GM18870 (cell line): ENCODE measurements around the gene CACUL1.
"Not testable (repeated sequence)": the region's sequence is repeated elsewhere in the genome, so short reads cannot be mapped to it uniquely, and the experiment has no call there.

Experiments
- ATAC-seq: cut with Tn5 transposase; IDR thresholded peaks from one replicate; pipeline ENCODE4 v1.9.1; 2021; ENCODE audit warnings: moderate library complexity; ENCODE audit not compliant: unreplicated experiment

The CACUL1 gene

GRCh38 chr10:118769898-118770600 is 15.3 kb upstream of the CACUL1 start:
- ATAC-seq, result no peak

DNA sequence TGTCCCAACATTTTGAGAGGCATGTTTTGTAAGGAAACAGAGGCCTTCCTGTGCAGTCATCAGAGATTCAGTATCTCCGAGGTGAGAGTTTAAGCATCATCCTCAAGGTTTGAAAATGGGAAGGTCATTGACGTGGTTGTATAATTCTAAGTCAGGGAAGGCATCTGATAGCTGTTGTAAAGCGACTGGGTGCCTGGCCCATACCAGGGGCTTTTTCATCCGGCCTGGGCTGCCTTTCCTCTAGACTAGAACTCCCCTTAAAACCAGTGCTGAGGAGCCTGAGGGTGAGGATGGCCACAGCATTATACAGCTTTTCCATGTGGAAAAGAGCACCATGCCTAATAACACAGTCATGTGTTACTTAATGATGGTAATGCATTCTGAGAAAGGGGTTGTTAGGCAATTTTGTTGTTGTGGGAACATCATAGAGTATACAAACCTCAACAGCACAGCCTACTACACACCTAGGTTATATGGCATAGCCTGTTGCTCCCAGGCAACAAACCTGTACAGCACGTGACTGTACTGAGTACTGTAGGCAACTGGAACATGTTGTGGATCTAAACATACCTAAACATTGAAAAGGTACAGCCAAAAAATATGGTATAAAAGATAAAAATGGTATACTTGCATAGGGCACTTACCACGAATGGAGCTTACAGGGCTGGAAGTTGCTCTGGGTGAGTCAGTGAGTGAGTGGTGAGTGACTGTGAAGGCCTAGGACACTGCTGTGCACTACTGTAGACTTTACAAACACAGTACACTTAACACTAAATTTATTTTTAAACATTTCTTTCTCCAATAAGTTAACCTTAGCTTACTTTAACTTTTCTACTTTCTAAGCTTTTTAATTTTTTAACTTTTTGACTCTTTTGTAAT is 13.5 kb upstream of the CACUL1 start:
- ATAC-seq, result no peak

- ATAC-seq, result no peak
These were observed 12.7 kb upstream of the CACUL1 start for GRCh38 chr10:118767297-118768040.

GRCh38 chr10:118764195-118764594 is 9.4 kb upstream of the CACUL1 start:
- ATAC-seq, result no peak

DNA sequence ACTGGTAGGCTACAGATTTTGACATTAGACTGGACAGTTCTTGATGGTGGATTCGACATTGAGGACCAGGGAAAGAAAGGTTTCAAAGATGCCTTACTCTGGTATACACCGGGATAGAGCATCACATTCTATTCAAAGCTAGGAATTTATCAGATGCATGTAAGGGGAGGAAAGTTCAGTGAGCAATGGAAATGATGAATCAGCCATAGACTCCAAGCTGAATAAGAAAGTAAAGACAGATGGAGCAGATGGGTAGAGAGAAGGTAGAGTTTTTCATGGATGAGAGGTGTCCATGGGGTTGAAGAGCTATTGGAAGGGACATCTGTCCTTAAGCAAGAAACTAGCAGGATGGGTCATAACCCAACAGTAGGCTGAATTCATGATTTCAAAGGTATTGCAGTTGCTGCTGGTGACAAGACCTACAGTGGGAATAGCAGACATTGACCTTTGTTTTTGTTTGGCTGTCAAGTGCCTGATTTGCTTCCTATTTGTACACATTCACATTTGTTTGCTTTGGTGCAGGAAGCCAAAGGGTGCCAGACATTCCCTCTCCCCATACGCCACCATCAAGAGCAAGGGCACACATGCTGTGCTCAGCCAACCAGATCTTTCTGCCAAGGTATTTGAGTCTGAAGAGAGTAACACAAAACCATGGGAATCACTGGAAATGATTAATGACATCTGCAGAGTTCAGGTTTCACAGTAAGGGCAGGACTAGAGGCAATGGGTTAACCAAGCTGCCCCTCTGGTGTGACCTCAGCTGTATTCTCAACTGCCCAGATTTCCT is 8.6 kb upstream of the CACUL1 start:
- no peak for ATAC-seq

GRCh38 chr10:118760265-118760664 is 5.5 kb upstream of the CACUL1 start:
- ATAC-seq, result no peak

DNA sequence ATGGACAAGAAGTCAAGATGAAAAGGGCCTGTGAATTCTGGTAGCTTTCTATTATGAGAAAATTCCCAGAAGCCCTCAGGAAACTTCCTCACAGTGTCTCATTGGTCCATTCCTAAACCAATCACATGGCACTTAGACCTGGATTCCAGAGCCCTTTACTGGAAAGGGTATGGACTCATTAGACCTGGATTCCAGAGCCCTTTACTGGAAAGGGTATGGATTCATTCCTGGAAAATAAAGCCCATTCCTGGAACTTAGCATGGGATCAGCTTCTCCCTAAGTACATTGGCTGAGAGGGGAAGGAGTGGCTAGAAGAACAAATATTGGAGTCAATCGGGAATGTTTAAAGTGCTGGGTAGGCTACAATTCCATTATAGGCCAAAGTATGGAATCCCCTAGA is 3.7 kb upstream of the CACUL1 start:
- no peak for ATAC-seq

DNA sequence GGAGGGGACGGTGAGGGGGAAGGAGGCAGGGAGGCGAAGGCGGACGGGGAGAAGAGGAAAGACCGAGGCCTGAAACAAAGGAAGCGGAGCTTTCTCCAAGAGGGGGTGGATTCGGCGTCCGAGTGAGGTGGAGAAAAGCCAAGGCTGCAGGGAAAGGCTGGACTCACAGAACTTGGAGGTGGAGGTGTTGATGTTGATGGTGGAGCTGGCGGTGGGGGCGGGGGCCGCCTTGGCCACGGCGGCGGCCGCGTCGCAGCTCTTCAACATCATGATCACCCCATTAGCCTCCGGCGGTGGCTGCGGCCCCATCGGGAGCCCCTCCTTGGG is 578 bp downstream of the CACUL1 start:
- peak; percentile 6 for ATAC-seq

GRCh38 chr10:118753331-118754228 is 1.2 kb downstream of the CACUL1 start:
- no peak for ATAC-seq

DNA sequence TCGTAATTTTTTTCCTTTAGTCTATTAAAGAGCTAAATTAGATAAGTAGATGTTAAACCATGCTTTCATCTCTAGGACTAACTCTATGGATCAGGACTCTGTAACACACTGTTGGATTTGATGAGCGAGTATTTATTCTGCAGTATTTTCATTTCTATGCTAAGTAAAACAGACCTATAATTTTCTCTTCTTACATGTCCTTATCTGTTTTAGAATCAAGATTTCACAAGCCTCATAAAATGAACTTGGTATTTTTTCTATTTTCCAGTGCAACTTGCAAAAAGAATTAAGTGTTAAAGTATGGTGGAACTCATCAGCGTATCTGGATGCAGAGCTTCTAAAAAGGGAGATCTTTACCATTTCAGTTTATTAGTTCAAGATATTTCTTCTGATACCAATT is 2.4 kb downstream of the CACUL1 start:
- no peak for ATAC-seq

DNA sequence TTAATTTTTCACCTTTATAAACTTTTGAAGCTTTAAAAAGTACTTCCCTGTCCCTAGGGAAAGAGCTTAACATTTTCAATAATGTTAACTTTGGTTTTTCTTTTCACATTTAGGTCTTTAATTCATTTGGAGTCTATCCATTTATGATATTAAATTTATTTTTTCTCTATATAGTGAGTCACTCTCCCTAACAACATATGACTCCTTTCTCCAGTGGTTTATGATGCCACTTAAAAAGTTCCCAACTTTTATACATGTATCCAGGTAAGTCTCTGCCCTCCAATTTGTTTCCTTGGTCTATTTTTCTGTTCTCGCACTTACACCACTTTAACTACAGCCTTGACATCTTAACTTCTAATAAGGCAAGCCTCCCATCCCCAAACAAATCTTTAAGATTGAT is 3.5 kb downstream of the CACUL1 start:
- no peak for ATAC-seq

- ATAC-seq, result no peak
These were observed 6.7 kb downstream of the CACUL1 start for GRCh38 chr10:118748041-118748440.

GRCh38 chr10:118746246-118746645 is 8.5 kb downstream of the CACUL1 start:
- no peak for ATAC-seq

GRCh38 chr10:118745056-118745455 is 9.7 kb downstream of the CACUL1 start:
- no peak for ATAC-seq

DNA sequence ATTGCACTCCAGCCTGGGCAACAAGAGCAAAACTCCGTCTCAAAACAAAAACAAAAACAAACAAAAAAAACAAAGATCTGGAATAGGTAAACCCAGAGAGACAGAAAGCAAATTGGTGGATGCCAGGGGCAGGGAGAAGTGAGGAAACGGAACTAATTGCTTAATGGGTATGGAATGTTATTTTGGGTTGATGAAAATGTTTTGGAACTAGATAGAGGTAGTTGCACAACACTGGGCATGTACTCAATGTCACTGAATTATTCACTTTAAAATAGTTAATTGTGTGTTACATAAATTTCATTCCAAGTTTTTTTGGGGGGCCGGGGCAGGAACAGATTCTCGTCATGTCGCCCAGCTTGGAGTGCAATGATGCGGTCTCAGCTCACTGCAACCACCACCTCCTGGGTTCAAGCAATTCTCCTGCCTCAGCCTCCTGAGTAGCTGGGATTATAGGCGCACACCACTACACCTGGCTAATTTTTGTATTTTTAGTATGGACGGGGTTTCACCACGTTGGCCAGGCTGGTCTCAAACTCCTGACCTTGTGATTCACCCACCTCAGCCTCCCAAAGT is 10.3 kb downstream of the CACUL1 start:
- not testable (repeated sequence) for ATAC-seq

DNA sequence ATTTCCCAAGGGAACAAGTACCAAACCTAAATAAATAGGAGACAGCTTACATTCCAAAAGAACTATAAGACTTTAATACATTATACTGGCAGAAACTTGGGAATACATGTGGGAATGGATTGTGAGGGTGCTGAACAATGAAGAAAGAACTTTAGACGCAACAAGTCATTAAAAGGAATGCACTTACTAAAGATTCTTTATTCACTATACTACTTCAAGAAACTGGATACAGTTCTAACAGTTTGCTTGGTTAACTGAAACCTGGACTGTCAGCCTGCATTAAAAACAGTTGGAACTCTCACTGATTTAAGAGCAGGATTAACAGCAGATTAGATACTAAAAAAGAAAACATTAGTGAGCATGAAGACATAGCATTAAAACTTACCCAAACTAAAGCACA is 12.0 kb downstream of the CACUL1 start:
- no peak for ATAC-seq

- ATAC-seq, result no peak
These were observed 12.7 kb downstream of the CACUL1 start for GRCh38 chr10:118742032-118742431.

DNA sequence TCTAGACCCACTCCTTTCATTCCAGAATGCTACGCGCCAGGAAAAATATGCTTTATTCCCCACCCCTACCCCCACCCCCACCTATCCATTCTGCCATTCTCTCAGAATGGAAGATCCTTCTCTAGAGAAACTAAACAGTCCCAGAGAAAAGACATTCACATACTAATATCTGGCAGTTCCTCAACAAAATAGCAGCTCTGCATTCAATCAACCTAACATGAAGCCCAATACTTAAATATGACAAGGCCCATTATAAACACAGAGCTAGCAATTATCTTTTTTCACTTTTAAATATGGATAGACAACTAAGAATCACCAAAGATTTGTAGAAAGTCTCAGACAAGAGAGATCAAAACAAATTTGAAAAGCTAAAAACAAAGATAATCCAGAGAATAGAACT is 16.4 kb downstream of the CACUL1 start:
- no peak for ATAC-seq

DNA sequence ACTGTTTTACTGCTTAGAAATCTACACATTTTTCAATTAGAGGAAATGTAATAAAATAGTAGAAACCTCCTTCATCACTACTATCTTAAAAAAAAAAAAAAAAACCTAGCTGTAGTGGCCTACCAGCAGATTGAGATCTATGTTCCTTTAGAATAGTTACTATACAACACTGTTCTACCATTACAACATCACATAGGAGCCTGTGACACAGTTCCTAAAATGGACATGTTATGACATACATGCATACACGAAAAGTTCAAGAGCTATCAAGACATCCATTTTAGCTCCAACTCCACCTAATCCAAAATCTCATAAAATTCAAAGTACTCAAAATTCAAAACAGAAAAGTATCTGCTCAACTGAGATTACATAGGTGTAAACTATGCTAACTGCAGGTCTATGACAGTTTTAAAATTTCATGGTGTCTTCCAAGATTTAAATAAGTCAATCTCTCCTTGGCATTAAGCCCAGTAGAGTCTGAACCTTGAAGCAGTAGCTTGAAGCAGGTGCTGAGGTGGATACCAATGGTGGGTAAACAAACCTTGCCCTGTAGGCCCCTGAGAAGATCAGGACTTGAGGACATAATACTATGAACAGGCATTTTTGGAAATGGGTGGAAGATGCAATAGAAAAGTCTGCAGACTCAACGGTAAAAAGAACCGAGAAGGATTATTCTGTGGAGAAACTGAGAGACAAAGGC is 17.0 kb downstream of the CACUL1 start:
- no peak for ATAC-seq
